Prostate gland (tissue), 2 donors: ENCODE measurements around the gene OSBPL7. TPM values are rescaled to one million over a fixed set of nuclear protein-coding genes. Genes with fewer than 3 reads are reported as not detected.
A peak's percentile ranks its signal among the peaks of the same experiment; 100 is the strongest.

ENCODE experiments used
- DNase-seq: peaks from one replicate; pipeline ENCODE4 v3.0.0-alpha.2; 2019; ENCODE audit warnings: low spot score
- H3K27ac ChIP-seq, 2 donors: fragments of 200-600 bp; sonication (generic); 2 replicates each; pipeline ENCODE4 v1.5.1; 2017 to 2019
- H3K27me3 ChIP-seq: fragments of 200-600 bp; sonication (generic); replicated peaks from 2 replicates; pipeline ENCODE4 v1.5.1; 2019; ENCODE audit not compliant: insufficient read depth
- H3K36me3 ChIP-seq, 2 donors: fragments of 200-600 bp; sonication (generic); 1 replicate in 1 of 2; 2 replicates in 1 of 2; pipeline versions ENCODE4 v1.5.1 to v1.8.1; 2017 to 2019
- H3K4me1 ChIP-seq: fragments of 200-600 bp; sonication (generic); replicated peaks from 2 replicates; pipeline ENCODE4 v1.5.1; 2019
- H3K4me3 ChIP-seq, 2 donors: fragments of 200-600 bp; sonication (generic); 2 replicates each; pipeline ENCODE4 v1.5.1; 2017 to 2019
- H3K9me3 ChIP-seq: fragments of 200-600 bp; sonication (generic); 2 replicates; pipeline ENCODE4 v1.5.1; 2017
- POLR2A ChIP-seq: fragments of 450-650 bp; IDR thresholded peaks from one replicate; pipeline ENCODE4 v1.6.1; 2016; ENCODE audit warnings: antibody characterized with exemption, mild to moderate bottlenecking
- POLR2AphosphoS5 ChIP-seq: sonication (generic); formaldehyde crosslinking; IDR thresholded peaks from one replicate; pipeline ENCODE4 v1.6.1; 2017; ENCODE audit warnings: antibody characterized with exemption
- WGBS: methylation state at CpG from one replicate; pipeline ENCODE4 v1.1.5; 2018; 5-methylcytosine and 5-hydroxymethylcytosine counted together
- intact Hi-C: fragments of 100-400 bp; cut with DNase I; formaldehyde crosslinking; loops from one replicate; pipeline ENCODE4 v1.14.2; 2022
- total RNA-seq, 2 donors: library from RNA; depleted of rRNA; stranded (reverse); fragments of >200 nt; gene quantifications; one replicate each; pipeline ENCODE4 v1.1.0, GENCODE V29; 2016
- TF ChIP-seq, protein P1 (sequence below), 4 experiments: fragments of 200-600 bp in 2 of 4; fragments of 450-650 bp in 2 of 4; sonication (generic) in 2 of 4; IDR thresholded peaks; 1 replicate in 3 of 4; 2 replicates in 1 of 4; pipeline ENCODE4 v1.5.1; 2016 to 2019; ENCODE audit warnings: antibody characterized with exemption in 4 of 4, mild to moderate bottlenecking in 2 of 4, moderate library complexity in 2 of 4

The OSBPL7 gene
- total RNA-seq, 2 donors from 2014 or later, result 15.0 to 19.2 TPM

DNA sequence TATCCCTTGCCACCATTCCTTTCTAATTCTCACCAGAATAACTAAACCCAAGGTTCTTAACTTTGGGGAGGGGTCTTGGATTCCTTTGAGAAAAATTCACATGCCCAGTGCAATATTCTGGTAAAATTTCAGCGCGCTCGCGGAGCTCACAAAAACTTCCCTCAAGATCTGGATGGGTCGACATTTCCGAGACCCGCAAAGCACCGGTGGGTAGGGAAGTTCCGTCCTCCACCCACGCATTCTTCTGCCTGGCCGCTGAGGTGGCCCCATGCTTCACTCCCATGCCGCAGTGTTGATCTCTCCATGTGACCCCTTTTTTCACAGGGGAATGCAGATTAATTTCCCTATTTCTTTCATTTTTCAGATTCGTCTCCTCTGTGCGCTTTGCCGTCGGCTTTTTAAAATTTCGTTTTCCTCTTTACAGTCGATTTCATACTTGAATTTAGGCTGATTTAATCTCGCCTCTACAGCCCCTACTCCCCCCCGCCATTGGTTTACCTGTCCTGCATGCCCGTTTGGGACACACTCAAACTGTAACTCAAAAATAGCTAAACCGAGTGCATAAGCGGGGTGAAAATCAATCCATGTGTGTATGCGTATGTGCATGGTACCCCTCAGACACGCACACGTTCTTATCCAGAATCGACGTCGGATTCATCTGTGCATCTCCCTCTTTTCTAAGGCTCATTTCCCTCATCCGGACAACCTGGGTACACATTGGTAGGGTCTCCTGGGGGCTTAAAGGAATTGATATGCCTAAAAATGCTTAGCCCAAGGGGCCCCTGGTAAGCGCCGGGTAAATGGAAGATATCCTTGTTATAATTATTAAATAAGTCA, 30.7 kb upstream of the OSBPL7 start:
- no peak for DNase-seq
- no peaks in the 10 kb centered on the region for H3K36me3 ChIP-seq
- H3K4me1 ChIP-seq, result no peaks in the 10 kb centered on the region
- TF ChIP-seq POLR2A (no peak), POLR2AphosphoS5 (no peak)
- TF ChIP-seq, protein P1, sequence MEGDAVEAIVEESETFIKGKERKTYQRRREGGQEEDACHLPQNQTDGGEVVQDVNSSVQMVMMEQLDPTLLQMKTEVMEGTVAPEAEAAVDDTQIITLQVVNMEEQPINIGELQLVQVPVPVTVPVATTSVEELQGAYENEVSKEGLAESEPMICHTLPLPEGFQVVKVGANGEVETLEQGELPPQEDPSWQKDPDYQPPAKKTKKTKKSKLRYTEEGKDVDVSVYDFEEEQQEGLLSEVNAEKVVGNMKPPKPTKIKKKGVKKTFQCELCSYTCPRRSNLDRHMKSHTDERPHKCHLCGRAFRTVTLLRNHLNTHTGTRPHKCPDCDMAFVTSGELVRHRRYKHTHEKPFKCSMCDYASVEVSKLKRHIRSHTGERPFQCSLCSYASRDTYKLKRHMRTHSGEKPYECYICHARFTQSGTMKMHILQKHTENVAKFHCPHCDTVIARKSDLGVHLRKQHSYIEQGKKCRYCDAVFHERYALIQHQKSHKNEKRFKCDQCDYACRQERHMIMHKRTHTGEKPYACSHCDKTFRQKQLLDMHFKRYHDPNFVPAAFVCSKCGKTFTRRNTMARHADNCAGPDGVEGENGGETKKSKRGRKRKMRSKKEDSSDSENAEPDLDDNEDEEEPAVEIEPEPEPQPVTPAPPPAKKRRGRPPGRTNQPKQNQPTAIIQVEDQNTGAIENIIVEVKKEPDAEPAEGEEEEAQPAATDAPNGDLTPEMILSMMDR (IDR thresholded peaks at IDR 0.05), result no peak
- no peak overlapping the region for H3K27ac ChIP-seq
- H3K27me3 ChIP-seq, result peaks cover 5% of the 10 kb centered on the region
- WGBS, result 55% methylated on average over 32 of the region's 32 CpGs
- intact Hi-C loops, result no loop called here
- H3K9me3 ChIP-seq, result no peaks in the 10 kb centered on the region
- no peak overlapping the region for H3K4me3 ChIP-seq

DNA sequence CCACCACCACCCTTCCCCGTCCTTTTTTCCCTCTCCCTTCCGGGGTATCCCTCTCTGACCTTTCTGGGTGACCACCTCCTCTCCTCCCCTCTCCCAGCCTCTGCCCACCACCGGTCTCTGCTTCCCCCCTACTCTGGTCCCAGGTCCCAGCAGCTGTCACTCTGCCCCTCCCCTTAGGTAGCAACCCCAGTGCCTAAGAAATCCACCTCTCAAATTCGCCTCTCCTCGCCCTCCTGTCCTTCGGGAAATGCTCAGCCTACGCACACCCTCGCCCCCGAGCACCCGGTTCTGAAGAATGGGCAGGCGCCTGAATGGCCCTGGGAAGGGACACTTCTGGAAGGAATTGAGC, 30.1 kb upstream of the OSBPL7 start:
- Histone ChIP-seq H3K9me3 (no peaks in the 10 kb centered on the region), H3K4me1 (no peaks in the 10 kb centered on the region), H3K36me3 (no peaks in the 10 kb centered on the region), H3K4me3 (no peak overlapping the region), H3K27ac (no peak overlapping the region), H3K27me3 (peaks cover 5% of the 10 kb centered on the region)
- intact Hi-C loops, result no loop called here
- DNase-seq, result no peak
- WGBS, result 65% methylated on average over 11 of the region's 11 CpGs
- TF ChIP-seq, protein P1 (IDR thresholded peaks at IDR 0.05), result no peak
- TF ChIP-seq POLR2A (no peak), POLR2AphosphoS5 (no peak)

DNA sequence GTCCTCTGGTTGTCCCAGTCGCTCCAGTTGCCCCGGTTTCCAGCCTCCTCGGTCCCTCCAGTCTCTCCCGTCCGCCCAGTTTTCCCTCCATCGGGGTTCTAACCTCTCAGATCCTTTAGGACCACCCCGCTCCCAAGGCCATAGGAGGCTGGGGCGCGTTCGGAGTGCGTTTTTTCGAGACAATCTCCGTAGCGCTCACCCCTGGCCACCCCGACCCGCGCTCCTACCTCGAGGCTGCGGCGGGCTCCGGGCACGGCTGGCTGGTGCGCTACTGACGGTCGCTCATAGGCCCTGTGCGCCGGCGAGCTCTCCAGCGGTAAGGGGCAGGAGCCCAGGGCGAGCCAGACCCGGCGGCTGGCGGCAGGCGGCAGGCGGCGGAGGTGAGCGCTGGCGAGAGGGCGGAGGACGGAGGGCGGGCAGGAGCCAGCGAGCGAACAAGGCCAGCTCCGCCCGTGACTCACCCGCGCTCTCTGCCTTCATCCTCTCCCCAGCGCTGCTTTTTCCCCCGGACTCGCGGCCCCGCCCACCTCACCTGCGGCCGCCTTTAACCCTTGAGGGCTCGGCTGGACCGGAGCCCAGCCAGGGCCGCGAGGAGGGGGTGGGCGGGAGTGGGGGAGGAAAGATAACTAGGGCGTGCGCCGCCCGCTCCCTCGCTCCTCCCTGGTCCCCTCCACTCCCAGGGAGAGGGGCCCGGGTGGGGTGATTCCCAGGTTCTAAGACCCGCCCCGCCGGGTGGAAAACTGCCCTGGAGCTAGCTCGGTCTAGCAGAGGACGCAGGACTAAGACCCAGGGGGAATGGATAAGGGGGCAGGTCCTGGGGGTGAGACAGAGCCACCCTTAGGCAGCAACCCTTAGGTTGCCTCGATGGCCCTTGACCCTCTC, 29.3 kb upstream of the OSBPL7 start, which contains the start of gene SP6:
Gene SP6, minus strand, starts transcription at position 472 of the 882 bp plus-strand sequence. CDS start 2,734 bp downstream, outside the sequence.
- TF ChIP-seq POLR2A (peak; percentile 89), POLR2AphosphoS5 (peak; percentile 80)
- TF ChIP-seq, protein P1 (IDR thresholded peaks at IDR 0.05), result peak in 2 of 4 experiments; percentile 15 to 59
- peak; percentile 85 for DNase-seq
- intact Hi-C loops, result no loop called here
- Histone ChIP-seq H3K27me3 (peaks cover 5% of the 10 kb centered on the region), H3K27ac (peak within 1 kb of the TSS; percentile 67 to 79), H3K4me1 (no peaks in the 10 kb centered on the region), H3K9me3 (no peaks in the 10 kb centered on the region), H3K4me3 (peak within 1 kb of the TSS; percentile 33 to 36), H3K36me3 (no peaks in the 10 kb centered on the region)
- 3% methylated on average over 66 of the region's 71 CpGs for WGBS

DNA sequence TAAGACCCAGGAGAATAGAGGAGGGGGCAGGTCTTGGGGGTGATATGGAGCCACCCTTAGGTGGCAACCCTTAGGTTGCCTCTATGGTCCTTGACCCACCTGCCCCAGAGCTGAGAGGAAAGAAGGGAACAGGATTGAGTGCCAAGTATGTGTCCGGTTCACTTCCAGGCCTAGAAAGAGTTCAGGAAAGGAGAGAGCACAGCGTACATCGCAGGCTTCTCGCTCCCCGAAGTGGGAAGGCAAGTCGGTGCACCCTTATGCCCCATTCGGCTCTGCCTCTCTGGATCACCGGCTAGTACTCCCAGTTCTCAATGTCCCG, 28.7 kb upstream of the OSBPL7 start:
- Histone ChIP-seq H3K4me3 (peak overlapping the region; percentile 33 to 36), H3K27me3 (peaks cover 5% of the 10 kb centered on the region), H3K9me3 (no peaks in the 10 kb centered on the region), H3K4me1 (no peaks in the 10 kb centered on the region), H3K27ac (peak overlapping the region; percentile 67 to 79), H3K36me3 (no peaks in the 10 kb centered on the region)
- 32% methylated on average over 9 of the region's 9 CpGs for WGBS
- intact Hi-C loops, result no loop called here
- no peak for DNase-seq
- no peak for TF ChIP-seq POLR2AphosphoS5
- TF ChIP-seq POLR2A, result no peak
- TF ChIP-seq, protein P1 (IDR thresholded peaks at IDR 0.05), result no peak
